NCI-H2196 (cell line): ENCODE results near the gene COA1.
"Not testable (repeated sequence)": the region's sequence is repeated elsewhere in the genome, so short reads cannot be mapped to it uniquely, and the experiment has no call there.

Experiments
- DNase-seq: peaks from one replicate; lab custom pipeline; 2025; ENCODE audit not compliant: unreplicated experiment; lab: John Stamatoyannopoulos, UW

The COA1 gene

GRCh38 chr7:43729924-43730248, 563 bp upstream of the COA1 start:
- no peak for DNase-seq

DNA sequence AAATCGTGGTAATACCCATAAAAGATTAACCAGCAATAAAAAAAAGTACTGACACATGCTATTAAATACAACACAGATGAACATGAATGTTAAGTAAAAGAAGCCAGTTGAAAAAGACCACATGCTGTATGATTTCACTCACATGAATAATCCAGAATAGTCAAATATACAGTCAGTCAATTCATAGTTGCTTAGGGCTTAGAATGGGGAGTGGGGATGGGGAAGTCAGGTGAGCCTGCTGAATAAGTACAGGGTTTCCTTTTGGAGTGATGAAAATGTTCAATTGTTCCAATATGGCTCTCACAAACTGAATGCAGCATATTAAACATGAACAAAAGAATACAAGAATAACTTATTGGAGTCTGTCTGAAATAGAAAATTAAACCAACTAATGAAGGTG, 1.8 kb downstream of the COA1 start:
- DNase-seq: no peak

- no peak for DNase-seq
These were observed 2.3 kb downstream of the COA1 start for GRCh38 chr7:43727003-43727402.

- no peak for DNase-seq
These were observed 2.9 kb downstream of the COA1 start for GRCh38 chr7:43726466-43726865.

- DNase-seq: no peak
These were observed 4.1 kb downstream of the COA1 start for GRCh38 chr7:43725251-43725650.

DNA sequence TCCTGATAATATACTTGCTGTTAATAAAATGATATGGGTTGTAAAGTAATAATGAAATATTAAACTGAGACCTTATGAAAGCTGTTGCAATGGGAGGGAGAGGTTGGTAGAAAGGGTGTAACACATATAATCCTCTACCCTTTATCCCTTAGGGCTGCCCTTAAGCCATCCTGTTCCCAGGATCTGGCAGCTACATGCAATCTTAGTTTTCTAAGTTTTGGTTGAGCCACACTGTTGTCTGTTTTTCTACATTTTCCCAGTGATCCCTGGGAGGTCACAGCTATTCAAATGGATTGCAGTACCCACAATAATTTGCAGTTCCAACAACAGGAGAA, 6.3 kb downstream of the COA1 start:
- DNase-seq: no peak

- DNase-seq: peak; percentile 64
These were observed 8.0 kb downstream of the COA1 start for GRCh38 chr7:43721193-43721806.

GRCh38 chr7:43716598-43716997, 12.7 kb downstream of the COA1 start:
- DNase-seq: no peak

DNA sequence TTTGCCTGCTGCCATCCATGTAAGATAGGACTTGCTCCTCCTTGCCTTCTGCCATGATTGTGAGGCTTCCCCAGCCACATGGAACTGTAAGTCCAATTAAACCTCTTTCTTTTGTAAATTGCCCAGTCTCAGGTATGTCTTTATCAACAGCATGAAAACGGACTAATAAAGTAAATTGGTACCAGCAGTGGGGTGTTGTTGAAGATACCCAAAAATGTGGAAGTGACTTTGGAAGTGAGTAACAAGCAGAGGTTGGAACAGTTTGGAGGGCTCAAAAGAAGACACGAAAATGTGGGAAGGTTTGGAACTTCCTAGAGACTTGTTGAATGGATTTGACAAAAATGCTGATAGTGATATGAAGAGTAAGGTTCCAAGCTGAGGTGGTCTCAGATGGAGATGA, 13.4 kb downstream of the COA1 start:
- not testable (repeated sequence) for DNase-seq

DNA sequence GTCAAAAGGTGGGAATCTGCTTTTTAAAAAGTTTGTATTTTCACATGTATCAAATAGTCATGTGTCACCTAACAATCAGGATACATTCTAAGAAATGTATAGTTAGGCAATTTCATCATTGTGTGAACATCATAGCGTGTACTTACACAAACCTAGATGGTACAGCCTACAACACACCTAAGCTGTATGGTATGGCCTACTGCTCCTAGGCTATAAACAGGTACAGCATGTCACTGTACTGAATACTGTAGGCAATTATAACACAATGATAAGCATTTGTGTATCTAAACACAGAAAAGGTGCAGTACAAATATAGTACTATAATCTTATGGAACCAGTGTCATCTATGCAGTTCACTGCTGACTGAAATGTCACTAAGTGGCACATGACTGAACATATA, 17.8 kb downstream of the COA1 start:
- DNase-seq: no peak

- not testable (repeated sequence) for DNase-seq
These were observed 21.3 kb downstream of the COA1 start for GRCh38 chr7:43708055-43708454.

GRCh38 chr7:43703573-43703972, 25.8 kb downstream of the COA1 start:
- no peak for DNase-seq

GRCh38 chr7:43702974-43703373, 26.3 kb downstream of the COA1 start:
- DNase-seq: no peak

- no peak for DNase-seq
These were observed 27.4 kb downstream of the COA1 start for GRCh38 chr7:43701929-43702328.

GRCh38 chr7:43701500-43701854, 27.8 kb downstream of the COA1 start:
- no peak for DNase-seq

DNA sequence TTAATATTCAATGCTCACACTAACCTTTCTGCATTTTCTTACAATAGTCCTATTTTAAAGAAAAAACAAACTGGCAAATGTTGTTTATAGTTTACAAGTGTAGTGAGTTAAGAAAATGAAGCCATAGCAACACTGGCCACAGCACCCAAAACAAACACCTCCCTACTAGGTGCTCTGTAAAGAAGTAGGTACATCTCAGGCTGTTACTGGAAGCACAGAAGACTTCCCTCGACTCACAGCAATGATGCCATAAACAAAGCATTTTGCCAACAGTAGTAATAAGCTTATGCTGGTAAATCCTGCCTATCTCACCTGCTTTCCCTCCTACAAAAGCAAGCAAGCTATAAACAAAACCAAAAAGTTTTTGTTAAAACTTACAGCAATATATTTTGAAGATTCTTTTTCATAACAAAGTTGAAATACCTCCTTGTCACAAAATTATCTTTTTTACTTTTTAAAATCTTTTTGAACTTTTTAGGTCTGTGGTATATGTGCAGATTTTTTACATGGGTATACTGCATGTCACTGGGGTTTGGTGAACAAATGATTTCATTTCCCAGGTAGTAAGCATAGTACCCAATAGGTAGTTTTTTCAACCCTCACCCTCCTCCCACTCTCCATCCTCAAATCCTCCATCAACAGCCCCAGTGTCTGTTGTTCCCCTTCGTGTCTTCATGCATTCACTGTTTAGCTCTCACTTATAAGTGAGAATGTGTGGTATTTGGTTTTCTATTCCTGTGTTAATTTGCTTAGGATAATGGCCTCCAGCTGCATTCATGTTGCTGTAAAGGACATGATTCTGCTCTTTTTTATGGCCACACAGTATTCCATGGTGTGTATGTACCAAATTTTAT, 28.4 kb downstream of the COA1 start:
- DNase-seq: no peak

- peak; percentile 58 for DNase-seq
These were observed 29.2 kb downstream of the COA1 start for GRCh38 chr7:43700059-43700501.

GRCh38 chr7:43698460-43699255, 30.7 kb downstream of the COA1 start:
- no peak for DNase-seq

GRCh38 chr7:43697690-43698089, 31.6 kb downstream of the COA1 start:
- no peak for DNase-seq

GRCh38 chr7:43695365-43695764, 34.0 kb downstream of the COA1 start:
- no peak for DNase-seq

- DNase-seq: no peak
These were observed 34.9 kb downstream of the COA1 start for GRCh38 chr7:43694399-43694748.

- DNase-seq: no peak
These were observed 35.5 kb downstream of the COA1 start for GRCh38 chr7:43693687-43694398.
